ENCODE data around the gene BCLAF3. TPM values are rescaled to one million over a fixed set of nuclear protein-coding genes. Genes with fewer than 3 reads are reported as not detected.

Gene BCLAF3
- total RNA-seq, 1 experiment from 2014 or later, result 5.3 TPM

- TF ChIP-seq, protein P1, sequence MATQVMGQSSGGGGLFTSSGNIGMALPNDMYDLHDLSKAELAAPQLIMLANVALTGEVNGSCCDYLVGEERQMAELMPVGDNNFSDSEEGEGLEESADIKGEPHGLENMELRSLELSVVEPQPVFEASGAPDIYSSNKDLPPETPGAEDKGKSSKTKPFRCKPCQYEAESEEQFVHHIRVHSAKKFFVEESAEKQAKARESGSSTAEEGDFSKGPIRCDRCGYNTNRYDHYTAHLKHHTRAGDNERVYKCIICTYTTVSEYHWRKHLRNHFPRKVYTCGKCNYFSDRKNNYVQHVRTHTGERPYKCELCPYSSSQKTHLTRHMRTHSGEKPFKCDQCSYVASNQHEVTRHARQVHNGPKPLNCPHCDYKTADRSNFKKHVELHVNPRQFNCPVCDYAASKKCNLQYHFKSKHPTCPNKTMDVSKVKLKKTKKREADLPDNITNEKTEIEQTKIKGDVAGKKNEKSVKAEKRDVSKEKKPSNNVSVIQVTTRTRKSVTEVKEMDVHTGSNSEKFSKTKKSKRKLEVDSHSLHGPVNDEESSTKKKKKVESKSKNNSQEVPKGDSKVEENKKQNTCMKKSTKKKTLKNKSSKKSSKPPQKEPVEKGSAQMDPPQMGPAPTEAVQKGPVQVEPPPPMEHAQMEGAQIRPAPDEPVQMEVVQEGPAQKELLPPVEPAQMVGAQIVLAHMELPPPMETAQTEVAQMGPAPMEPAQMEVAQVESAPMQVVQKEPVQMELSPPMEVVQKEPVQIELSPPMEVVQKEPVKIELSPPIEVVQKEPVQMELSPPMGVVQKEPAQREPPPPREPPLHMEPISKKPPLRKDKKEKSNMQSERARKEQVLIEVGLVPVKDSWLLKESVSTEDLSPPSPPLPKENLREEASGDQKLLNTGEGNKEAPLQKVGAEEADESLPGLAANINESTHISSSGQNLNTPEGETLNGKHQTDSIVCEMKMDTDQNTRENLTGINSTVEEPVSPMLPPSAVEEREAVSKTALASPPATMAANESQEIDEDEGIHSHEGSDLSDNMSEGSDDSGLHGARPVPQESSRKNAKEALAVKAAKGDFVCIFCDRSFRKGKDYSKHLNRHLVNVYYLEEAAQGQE (IDR thresholded peaks at IDR 0.05; ENCODE audit: low read depth), result no peak
- no peak for TF ChIP-seq CBX3 (IDR thresholded peaks at IDR 0.05; ENCODE audit: low read depth)
- TF ChIP-seq CEBPB (IDR thresholded peaks at IDR 0.05; ENCODE audit: low read depth), result no peak
- TF ChIP-seq, protein P2, sequence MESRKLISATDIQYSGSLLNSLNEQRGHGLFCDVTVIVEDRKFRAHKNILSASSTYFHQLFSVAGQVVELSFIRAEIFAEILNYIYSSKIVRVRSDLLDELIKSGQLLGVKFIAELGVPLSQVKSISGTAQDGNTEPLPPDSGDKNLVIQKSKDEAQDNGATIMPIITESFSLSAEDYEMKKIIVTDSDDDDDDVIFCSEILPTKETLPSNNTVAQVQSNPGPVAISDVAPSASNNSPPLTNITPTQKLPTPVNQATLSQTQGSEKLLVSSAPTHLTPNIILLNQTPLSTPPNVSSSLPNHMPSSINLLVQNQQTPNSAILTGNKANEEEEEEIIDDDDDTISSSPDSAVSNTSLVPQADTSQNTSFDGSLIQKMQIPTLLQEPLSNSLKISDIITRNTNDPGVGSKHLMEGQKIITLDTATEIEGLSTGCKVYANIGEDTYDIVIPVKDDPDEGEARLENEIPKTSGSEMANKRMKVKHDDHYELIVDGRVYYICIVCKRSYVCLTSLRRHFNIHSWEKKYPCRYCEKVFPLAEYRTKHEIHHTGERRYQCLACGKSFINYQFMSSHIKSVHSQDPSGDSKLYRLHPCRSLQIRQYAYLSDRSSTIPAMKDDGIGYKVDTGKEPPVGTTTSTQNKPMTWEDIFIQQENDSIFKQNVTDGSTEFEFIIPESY (IDR thresholded peaks at IDR 0.05; ENCODE audit: extremely low read depth, insufficient replicate concordance, low read length), result no peak
- no peak for TF ChIP-seq RAD21 (IDR thresholded peaks at IDR 0.05; ENCODE audit: low read depth)
- TF ChIP-seq POLR2AphosphoS5 (IDR thresholded peaks at IDR 0.05; ENCODE audit: low read depth, low read length), result no peak
- no peak for TF ChIP-seq EGR1 (IDR thresholded peaks at IDR 0.05; ENCODE audit: low read depth)
- TF ChIP-seq EZH2phosphoT487 (IDR thresholded peaks at IDR 0.05; ENCODE audit: borderline replicate concordance), result no peak
- TF ChIP-seq SRF (IDR thresholded peaks at IDR 0.05; ENCODE audit: low read depth), result no peak
- no peak for TF ChIP-seq MAX (IDR thresholded peaks at IDR 0.05)
- no peak for TF ChIP-seq YY1 (IDR thresholded peaks at IDR 0.05; ENCODE audit: extremely low read depth, insufficient replicate concordance, low read depth, low read length)
- TF ChIP-seq JUND (IDR thresholded peaks at IDR 0.05), result no peak
- no peak for TF ChIP-seq ELF1 (IDR thresholded peaks at IDR 0.05; ENCODE audit: borderline replicate concordance, low read depth)
These were observed 33.9 kb downstream of the BCLAF3 start (continued) for GRCh38 chrX:19956923-19957322.
